Endothelial cell of umbilical vein (primary cell): Measurements from ENCODE around the gene DCUN1D2.

Experiments used
- MYC ChIP-seq: IDR thresholded peaks from one replicate; pipeline ENCODE4 v1.6.1; 2011; ENCODE audit warnings: mild to moderate bottlenecking, low read depth, low read length
- POLR2A ChIP-seq: IDR thresholded peaks from 2 replicates; pipeline ENCODE4 v1.6.1; 2012; ENCODE audit warnings: low read depth, mild to moderate bottlenecking, control low read depth, low read length
- POLR2AphosphoS5 ChIP-seq: IDR thresholded peaks from 2 replicates; pipeline ENCODE4 v1.6.1; 2012; ENCODE audit warnings: low read depth, mild to moderate bottlenecking, control low read depth, low read length, moderate library complexity; ENCODE audit not compliant: insufficient read depth
- TF ChIP-seq, protein P1 (sequence below), 2 donors: IDR thresholded peaks; 1 replicate in 1 of 2; 2 replicates in 1 of 2; pipeline ENCODE4 v1.5.1; 2011; ENCODE audit warnings: low read length in 2 of 2, mild to moderate bottlenecking in 2 of 2, moderate library complexity in 2 of 2, control low read depth in 1 of 2, inconsistent platforms in 1 of 2, low read depth in 1 of 2; ENCODE audit not compliant: insufficient read depth in 1 of 2; ENCODE audit errors: extremely low read depth in 1 of 2
- TF ChIP-seq, protein P2 (sequence below): IDR thresholded peaks from 2 replicates; pipeline ENCODE4 v1.6.1; 2011; ENCODE audit not compliant: insufficient read depth, insufficient read length

DNA sequence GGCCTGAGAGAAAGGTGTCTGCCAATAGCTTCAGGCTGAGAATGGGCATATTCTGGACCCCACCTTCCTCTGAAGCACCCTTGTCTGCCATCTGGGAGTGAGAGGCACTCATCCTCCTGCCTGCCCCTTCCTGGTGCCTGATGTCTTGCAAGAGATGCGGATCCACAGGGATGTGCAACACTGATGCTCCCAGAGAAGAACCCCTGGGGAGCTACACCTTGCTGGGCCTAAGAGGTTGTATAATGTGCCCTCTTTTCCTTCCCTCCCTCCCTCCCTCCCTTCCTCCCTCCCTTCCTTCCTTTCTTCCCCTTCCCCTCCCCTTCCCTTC lies 71.8 kb downstream of the DCUN1D2 start:
- TF ChIP-seq, protein P1, sequence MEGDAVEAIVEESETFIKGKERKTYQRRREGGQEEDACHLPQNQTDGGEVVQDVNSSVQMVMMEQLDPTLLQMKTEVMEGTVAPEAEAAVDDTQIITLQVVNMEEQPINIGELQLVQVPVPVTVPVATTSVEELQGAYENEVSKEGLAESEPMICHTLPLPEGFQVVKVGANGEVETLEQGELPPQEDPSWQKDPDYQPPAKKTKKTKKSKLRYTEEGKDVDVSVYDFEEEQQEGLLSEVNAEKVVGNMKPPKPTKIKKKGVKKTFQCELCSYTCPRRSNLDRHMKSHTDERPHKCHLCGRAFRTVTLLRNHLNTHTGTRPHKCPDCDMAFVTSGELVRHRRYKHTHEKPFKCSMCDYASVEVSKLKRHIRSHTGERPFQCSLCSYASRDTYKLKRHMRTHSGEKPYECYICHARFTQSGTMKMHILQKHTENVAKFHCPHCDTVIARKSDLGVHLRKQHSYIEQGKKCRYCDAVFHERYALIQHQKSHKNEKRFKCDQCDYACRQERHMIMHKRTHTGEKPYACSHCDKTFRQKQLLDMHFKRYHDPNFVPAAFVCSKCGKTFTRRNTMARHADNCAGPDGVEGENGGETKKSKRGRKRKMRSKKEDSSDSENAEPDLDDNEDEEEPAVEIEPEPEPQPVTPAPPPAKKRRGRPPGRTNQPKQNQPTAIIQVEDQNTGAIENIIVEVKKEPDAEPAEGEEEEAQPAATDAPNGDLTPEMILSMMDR (IDR thresholded peaks at IDR 0.05; ENCODE audit: extremely low read depth in 1 of 2, insufficient read depth in 1 of 2, low read depth in 1 of 2, low read length in 2 of 2), result no peak
- TF ChIP-seq, protein P2, sequence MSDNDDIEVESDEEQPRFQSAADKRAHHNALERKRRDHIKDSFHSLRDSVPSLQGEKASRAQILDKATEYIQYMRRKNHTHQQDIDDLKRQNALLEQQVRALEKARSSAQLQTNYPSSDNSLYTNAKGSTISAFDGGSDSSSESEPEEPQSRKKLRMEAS, result no peak
- no peak for TF ChIP-seq POLR2A
- TF ChIP-seq POLR2AphosphoS5, result no peak
- no peak for TF ChIP-seq MYC
